Thyroid gland (tissue), 4 donors: Measurements from ENCODE around the gene CAPN12. TPM values are rescaled to one million over a fixed set of nuclear protein-coding genes. Genes with fewer than 3 reads are reported as not detected.
"Not testable (repeated sequence)": the region's sequence is repeated elsewhere in the genome, so short reads cannot be mapped to it uniquely, and the experiment has no call there.

Source experiments
- DNase-seq, 2 donors: peaks; one replicate each; pipeline ENCODE4 v3.0.0-alpha.2; 2019
- H3K27ac ChIP-seq, 3 donors: fragments of 200-600 bp; sonication (generic); 1 replicate in 2 of 3; 2 replicates in 1 of 3; pipeline ENCODE4 v1.5.1; 2016 to 2019; ENCODE audit warnings: mild to moderate bottlenecking in 1 of 3, moderate library complexity in 1 of 3
- H3K27me3 ChIP-seq: fragments of 200-600 bp; sonication (generic); one replicate; pipeline ENCODE4 v1.5.1; 2019
- H3K36me3 ChIP-seq, 2 donors: fragments of 200-600 bp; sonication (generic); one replicate each; pipeline ENCODE4 v1.5.1; 2016 to 2019
- H3K4me1 ChIP-seq, 2 donors: fragments of 200-600 bp; sonication (generic); one replicate each; pipeline ENCODE4 v1.5.1; 2017 to 2019
- H3K4me3 ChIP-seq, 3 donors: fragments of 200-600 bp; sonication (generic); replicated peaks in 1 of 3; 1 replicate in 2 of 3; 2 replicates in 1 of 3; pipeline ENCODE4 v1.5.1; 2016; ENCODE audit warnings: mild to moderate bottlenecking in 1 of 3
- H3K9me3 ChIP-seq: fragments of 200-600 bp; sonication (generic); one replicate; pipeline ENCODE4 v1.5.1; 2017
- CTCF ChIP-seq, 6 experiments: fragments of 200-600 bp in 3 of 6; fragments of 450-650 bp in 3 of 6; sonication (generic) in 3 of 6; IDR thresholded peaks; one replicate each; pipeline ENCODE4 v1.5.1; 2016 to 2019; ENCODE audit warnings: antibody characterized with exemption in 6 of 6, mild to moderate bottlenecking in 2 of 6, inconsistent platforms in 1 of 6, moderate library complexity in 1 of 6
- POLR2A ChIP-seq, 2 donors: fragments of 450-650 bp; IDR thresholded peaks; one replicate each; pipeline ENCODE4 v1.6.1; 2017; ENCODE audit warnings: antibody characterized with exemption in 2 of 2, mild to moderate bottlenecking in 2 of 2, moderate library complexity in 1 of 2
- WGBS, 2 donors: methylation state at CpG; one replicate each; pipeline ENCODE4 v1.1.5; 2017; 5-methylcytosine and 5-hydroxymethylcytosine counted together
- intact Hi-C: fragments of 100-400 bp; cut with DNase I; formaldehyde crosslinking; loops from one replicate; pipeline ENCODE4 v1.15.1; 2023
- total RNA-seq, 4 donors: library from RNA; depleted of rRNA; stranded (reverse); fragments of >200 nt; gene quantifications; one replicate each; pipeline ENCODE4 v1.2.3, GENCODE V29; 2016

The CAPN12 gene
- 1 to 10 TPM in 2 of 4 donors, not detected in 2; 1.6 to 2.0 TPM for total RNA-seq

DNA sequence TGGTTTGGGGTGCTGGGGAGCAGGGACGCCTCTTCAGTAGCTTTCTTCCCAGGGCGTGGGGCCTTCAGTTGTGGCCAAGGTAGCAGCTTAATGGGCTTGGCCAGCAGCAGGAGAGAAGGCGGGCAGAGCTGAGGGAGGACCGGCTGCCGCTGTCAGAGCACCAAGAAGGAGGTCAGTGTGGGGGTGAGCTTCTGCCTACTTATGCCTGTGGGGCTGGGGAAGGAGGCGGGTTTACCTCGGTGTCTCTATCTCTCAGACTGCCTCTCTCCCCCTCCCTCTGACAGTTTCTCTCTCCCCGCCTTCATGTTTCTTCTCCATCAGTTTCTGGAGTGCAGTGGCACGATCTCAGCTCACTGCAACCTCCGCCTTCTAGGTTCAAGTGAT is at the start of gene CAPN12:
Gene CAPN12, minus strand, starts transcription at position 177 of the 384 bp plus-strand sequence. CDS start 309 bp downstream, outside the sequence.
- Histone ChIP-seq H3K9me3 (no peaks in the 10 kb centered on the region), H3K27ac (no peak within 1 kb of the TSS), H3K4me1 (no peaks in the 10 kb centered on the region), H3K27me3 (no peaks in the 10 kb centered on the region), H3K4me3 (no peak within 1 kb of the TSS), H3K36me3 (no peaks in the 10 kb centered on the region)
- intact Hi-C loops, result no loop called here
- TF ChIP-seq POLR2A (IDR thresholded peaks at IDR 0.05) (no peak), CTCF (IDR thresholded peaks at IDR 0.05) (no peak)
- no peak for DNase-seq
- WGBS, 2 donors, result 80 to 86% methylated on average over 8 to 10 of the region's 10 CpGs

- H3K9me3 ChIP-seq, result no peaks in the 10 kb centered on the region
- intact Hi-C loops, result no loop called here
- no peak for DNase-seq
- no peaks in the 10 kb centered on the region for H3K27me3 ChIP-seq
- no peak overlapping the region for H3K4me3 ChIP-seq
- no peak overlapping the region for H3K27ac ChIP-seq
- H3K36me3 ChIP-seq, result no peaks in the 10 kb centered on the region
- H3K4me1 ChIP-seq, result peaks cover 0 to 13% of the 10 kb centered on the region in 2 donors
- 92 to 95% methylated on average over 5 of the region's 5 CpGs for WGBS, 2 donors
- TF ChIP-seq CTCF (IDR thresholded peaks at IDR 0.05), result no peak
- TF ChIP-seq POLR2A (IDR thresholded peaks at IDR 0.05), result no peak
These were observed 49.4 kb upstream of the CAPN12 start for GRCh38 chr19:38793671-38794070.

DNA sequence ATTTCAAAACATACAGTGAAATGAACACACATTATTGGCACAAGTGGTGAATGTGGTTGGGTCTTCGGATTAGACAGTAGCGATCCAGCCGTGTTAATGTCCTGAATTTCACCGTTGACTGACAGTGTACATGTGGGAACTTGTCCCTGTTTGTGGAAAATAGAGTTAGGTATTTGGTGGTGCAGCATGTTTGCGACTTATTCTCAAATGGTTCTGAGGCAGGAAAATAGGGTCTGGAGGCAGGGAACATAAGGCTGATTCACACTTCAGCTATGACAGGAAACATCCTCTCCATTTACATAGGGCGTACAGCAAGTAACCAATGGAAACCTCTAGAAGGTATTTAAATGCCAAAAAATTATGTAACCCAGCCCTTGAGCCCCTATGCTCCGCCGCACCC is 48.9 kb upstream of the CAPN12 start:
- no peak for DNase-seq
- Histone ChIP-seq H3K4me3 (no peak overlapping the region), H3K27me3 (no peaks in the 10 kb centered on the region), H3K9me3 (no peaks in the 10 kb centered on the region), H3K27ac (no peak overlapping the region), H3K4me1 (peaks cover 0 to 13% of the 10 kb centered on the region in 2 donors), H3K36me3 (no peaks in the 10 kb centered on the region)
- TF ChIP-seq CTCF (IDR thresholded peaks at IDR 0.05) (no peak), POLR2A (IDR thresholded peaks at IDR 0.05) (no peak)
- intact Hi-C loops, result no loop called here
- WGBS, 2 donors, result 76 to 80% methylated on average over 8 of the region's 8 CpGs

GRCh38 chr19:38792250-38793111 is 48.2 kb upstream of the CAPN12 start:
- Histone ChIP-seq H3K27ac (no peak overlapping the region), H3K36me3 (no peaks in the 10 kb centered on the region), H3K27me3 (no peaks in the 10 kb centered on the region), H3K4me3 (peak overlapping the region in 1 of 3 donors; percentile 14), H3K4me1 (peaks cover 0 to 13% of the 10 kb centered on the region in 2 donors), H3K9me3 (no peaks in the 10 kb centered on the region)
- DNase-seq, result no peak
- TF ChIP-seq CTCF (IDR thresholded peaks at IDR 0.05) (peak in 2 of 6 experiments; percentile 20 to 22), POLR2A (IDR thresholded peaks at IDR 0.05) (no peak)
- WGBS, 2 donors, result 27 to 61% methylated on average over 3 to 28 of the region's 71 CpGs
- intact Hi-C loops, result no loop called here

GRCh38 chr19:38791451-38792064 is 47.3 kb upstream of the CAPN12 start:
- intact Hi-C loops, DNase-seq, H3K27me3 ChIP-seq, H3K27ac ChIP-seq, H3K36me3 ChIP-seq, H3K9me3 ChIP-seq: not testable (repeated sequence)
- Histone ChIP-seq H3K4me3 (peak overlapping the region in 1 of 3 donors; percentile 14), H3K4me1 (peaks cover 0 to 13% of the 10 kb centered on the region in 2 donors)
- no CpG with 5 or more reads among the region's 40 CpGs for WGBS, 2 donors

GRCh38 chr19:38790507-38791403 is 46.5 kb upstream of the CAPN12 start:
- WGBS, 2 donors, result 49 to 50% methylated on average over 11 to 13 of the region's 49 CpGs
- DNase-seq, H3K9me3 ChIP-seq, H3K27ac ChIP-seq, intact Hi-C loops, H3K36me3 ChIP-seq, H3K27me3 ChIP-seq: not testable (repeated sequence)
- H3K4me3 ChIP-seq, result peak overlapping the region in 1 of 3 donors; percentile 14
- H3K4me1 ChIP-seq, result peaks cover 0 to 13% of the 10 kb centered on the region in 2 donors
